ENCODE data around the gene ENDOG. TPM values are rescaled to one million over a fixed set of nuclear protein-coding genes. Genes with fewer than 3 reads are reported as not detected.

Gene ENDOG
- total RNA-seq, 4 donors from 2014 or later, result 14.1 to 29.9 (median 20.3) TPM

DNA sequence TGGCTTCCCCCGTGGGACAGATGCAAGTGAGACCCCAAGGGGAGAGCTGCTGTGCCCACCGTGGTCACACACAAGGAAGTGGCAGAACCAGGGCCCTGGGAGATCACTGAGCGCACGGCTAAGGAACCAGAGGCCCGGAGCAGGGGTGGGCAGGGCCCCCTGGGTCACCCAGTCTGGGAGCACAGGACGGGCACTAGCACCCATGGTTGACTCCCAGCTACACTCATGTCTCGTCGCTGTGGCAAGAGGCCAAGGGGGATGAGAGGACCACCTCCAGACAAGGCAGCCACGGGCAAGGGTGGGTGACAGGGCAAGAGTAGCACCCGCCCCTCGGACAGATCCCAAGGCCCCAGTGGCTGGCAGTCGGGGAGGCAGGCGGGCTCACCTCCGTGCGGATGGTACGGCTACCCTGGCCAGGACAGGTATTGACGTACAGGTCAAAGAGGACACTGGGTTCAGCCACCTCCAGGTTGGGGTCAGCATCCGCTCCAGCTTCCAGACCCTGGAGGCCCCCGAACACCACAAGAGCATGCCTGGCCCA, 5.1 kb downstream of the ENDOG start:
- ATAC-seq (ENCODE audit: low FRiP score) (no peak), DNase-seq (ENCODE audit: low spot score) (no peak)

DNA sequence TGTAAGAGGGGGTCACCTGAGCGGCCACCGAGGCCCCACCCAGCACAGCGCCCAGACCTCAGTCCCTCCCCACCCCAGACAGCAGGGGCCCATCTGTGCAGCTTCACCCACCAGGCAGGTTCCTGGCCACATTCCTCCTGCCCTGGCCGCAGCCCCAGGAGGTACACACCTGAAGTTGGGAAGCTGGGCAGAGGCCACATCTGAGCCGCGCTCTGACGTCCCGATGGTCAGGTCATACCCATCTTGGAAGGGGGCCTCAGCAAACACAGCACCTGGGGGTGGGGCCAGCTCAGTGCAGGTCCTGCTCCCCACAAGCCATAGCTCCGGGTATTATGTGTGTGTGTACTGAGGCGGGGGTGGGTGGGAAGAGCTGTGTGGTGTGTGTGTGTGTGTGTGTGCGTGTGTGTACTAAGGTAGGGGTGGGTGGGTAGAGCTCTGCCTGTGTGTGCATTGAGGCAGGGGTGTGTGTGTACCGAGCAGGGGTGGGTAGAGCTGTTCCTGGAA, 5.7 kb downstream of the ENDOG start:
- TF ChIP-seq, protein P1, sequence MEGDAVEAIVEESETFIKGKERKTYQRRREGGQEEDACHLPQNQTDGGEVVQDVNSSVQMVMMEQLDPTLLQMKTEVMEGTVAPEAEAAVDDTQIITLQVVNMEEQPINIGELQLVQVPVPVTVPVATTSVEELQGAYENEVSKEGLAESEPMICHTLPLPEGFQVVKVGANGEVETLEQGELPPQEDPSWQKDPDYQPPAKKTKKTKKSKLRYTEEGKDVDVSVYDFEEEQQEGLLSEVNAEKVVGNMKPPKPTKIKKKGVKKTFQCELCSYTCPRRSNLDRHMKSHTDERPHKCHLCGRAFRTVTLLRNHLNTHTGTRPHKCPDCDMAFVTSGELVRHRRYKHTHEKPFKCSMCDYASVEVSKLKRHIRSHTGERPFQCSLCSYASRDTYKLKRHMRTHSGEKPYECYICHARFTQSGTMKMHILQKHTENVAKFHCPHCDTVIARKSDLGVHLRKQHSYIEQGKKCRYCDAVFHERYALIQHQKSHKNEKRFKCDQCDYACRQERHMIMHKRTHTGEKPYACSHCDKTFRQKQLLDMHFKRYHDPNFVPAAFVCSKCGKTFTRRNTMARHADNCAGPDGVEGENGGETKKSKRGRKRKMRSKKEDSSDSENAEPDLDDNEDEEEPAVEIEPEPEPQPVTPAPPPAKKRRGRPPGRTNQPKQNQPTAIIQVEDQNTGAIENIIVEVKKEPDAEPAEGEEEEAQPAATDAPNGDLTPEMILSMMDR (IDR thresholded peaks at IDR 0.05), result no peak
- DNase-seq (ENCODE audit: low spot score) (no peak), ATAC-seq (ENCODE audit: low FRiP score) (no peak)

More for the DNA sequence above, 5.1 kb downstream of the ENDOG start:
- TF ChIP-seq, protein P1 (IDR thresholded peaks at IDR 0.05), result no peak

DNA sequence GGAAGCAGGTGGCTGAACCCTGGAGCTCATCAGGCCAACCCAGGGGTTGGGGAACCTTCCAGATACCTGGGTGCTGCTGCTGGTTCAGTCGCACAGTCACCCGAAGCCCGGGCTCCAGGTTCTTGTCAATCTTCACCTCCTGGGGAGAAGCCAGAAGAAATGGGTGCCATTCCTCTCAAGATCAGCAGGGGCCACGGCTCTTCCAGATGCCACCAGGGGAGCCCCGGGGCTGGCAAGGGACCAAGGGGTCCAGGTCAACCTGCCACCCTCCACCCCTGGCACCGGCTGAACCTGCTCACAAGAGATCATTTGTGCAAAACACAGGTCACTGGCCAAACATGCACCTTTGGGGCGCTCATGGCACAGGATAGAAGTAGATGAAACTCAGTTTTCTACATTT, 6.6 kb downstream of the ENDOG start:
- DNase-seq (ENCODE audit: low spot score), result no peak
- TF ChIP-seq, protein P1 (IDR thresholded peaks at IDR 0.05), result no peak
- ATAC-seq (ENCODE audit: low FRiP score), result no peak

DNA sequence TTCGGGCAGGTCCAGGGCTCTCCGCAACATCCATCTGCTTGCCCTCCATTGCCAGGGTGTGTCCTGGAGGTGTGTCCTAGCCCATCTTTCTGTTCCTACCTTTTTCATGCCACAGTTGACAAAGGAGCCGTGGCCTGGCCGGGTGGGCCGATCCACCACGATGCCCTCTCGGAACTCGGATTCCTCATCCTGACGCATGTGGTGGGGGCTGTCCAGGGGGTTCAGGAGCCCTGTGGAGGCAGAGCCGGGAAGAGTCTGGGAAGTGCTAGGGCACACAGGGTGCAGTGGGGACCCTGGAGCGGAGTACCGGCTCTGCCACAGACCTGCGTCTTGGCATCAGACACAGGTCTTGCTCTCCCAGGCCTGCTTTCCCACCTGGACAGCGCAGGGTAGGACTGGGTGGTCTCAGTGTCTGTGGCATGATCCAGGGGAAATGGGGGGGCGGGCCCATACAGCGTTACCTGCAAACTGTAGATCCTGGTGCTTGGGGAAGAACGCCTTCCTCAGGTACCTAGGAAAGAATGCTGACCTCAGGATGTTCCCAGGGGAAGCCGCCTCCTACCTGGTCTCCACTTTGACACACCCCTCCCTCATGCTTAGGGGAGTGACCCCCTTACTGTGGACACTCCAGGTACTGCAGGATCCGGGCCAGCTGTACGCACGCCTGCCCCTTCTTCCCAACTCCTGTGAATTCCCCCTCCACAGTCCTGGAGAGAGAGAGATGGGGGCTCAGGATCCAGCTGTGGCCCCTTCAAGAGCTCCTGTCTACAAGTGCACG, 7.8 kb downstream of the ENDOG start:
- ATAC-seq (ENCODE audit: low FRiP score), result no peak
- DNase-seq (ENCODE audit: low spot score), result no peak
- TF ChIP-seq, protein P1 (IDR thresholded peaks at IDR 0.05), result no peak

DNA sequence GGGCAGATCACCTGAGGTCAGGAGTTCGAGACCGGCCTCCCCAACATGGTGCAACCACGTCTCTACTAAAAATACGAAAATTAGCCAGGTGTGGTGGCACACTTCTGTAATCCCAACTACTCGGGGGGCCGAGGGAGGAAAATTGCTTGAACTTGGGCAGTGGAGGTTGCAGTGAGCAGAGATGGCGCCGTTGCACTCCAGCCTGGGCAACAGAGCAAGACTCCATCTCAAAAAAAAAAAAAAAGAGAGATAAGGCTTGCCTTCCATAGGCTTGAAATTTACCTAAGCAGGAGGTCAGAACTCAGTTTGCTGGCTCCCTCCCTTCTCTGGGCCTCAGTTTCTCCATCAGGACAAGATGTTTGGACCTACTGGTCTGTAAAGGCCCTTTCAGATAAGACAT, 10.0 kb downstream of the ENDOG start:
- no peak for DNase-seq (ENCODE audit: low spot score)
- no peak for ATAC-seq (ENCODE audit: low FRiP score)
- TF ChIP-seq, protein P1 (IDR thresholded peaks at IDR 0.05), result no peak

DNA sequence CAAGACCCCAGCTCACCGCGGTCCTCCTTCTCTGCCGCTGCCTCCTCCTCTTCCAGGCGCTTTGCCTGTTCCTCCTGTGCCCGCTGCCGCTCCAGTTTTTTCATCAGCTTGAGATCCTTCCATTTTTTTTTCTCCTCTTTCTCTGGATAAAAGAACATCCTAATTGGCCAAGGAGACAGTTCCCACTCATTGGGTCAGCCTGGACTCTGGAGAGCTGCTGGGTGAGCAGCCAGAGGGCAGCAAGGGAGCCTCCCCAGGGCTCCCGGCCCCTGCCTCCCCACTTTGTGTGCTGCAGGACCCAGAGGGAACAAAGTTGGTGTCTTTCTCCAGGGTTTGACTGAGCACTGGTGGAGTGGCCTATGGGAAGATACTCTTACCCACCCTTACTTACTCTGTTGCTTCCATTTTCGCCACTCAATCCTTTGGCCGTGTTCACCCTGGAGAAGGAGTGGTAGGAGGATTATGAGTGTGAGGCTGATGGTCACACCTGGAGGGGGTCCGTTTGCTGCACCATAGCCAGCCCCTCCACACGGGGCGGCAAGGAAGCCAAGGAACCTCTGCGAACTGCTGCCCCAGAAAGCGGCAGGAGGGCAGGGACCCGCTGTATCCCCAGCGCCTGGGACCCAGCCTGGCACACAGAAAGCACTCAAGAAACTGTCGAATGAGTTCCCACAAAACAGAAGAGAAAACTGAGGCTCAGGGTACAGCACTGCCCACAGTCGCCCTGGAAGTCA, 10.6 kb downstream of the ENDOG start:
- TF ChIP-seq, protein P1 (IDR thresholded peaks at IDR 0.05), result no peak
- ATAC-seq (ENCODE audit: low FRiP score), result peak; percentile 14
- no peak for DNase-seq (ENCODE audit: low spot score)
